Ectodermal cell (in vitro differentiated cells): ENCODE measurements around the gene RHOB.

Experiments used
- H3K27ac ChIP-seq: 2 replicates; pipeline ENCODE4 v1.7.0; 2013; ENCODE audit warnings: mild to moderate bottlenecking, low read depth, low read length; ENCODE audit not compliant: insufficient read depth, poor library complexity, severe bottlenecking
- H3K27me3 ChIP-seq: 2 replicates; pipeline ENCODE4 v1.7.0; 2013; ENCODE audit warnings: mild to moderate bottlenecking, low read length; ENCODE audit not compliant: insufficient read depth, control insufficient read depth, poor library complexity, severe bottlenecking
- H3K36me3 ChIP-seq: one replicate; pipeline ENCODE4 v1.7.0; 2013; ENCODE audit warnings: low read length; ENCODE audit not compliant: control insufficient read depth, insufficient read depth
- H3K4me1 ChIP-seq: one replicate; pipeline ENCODE4 v1.7.0; 2013; ENCODE audit warnings: low read length; ENCODE audit not compliant: control insufficient read depth, insufficient read depth
- H3K4me3 ChIP-seq: 2 replicates; pipeline ENCODE4 v1.7.0; 2013; ENCODE audit warnings: low read depth, low read length, control low read depth; ENCODE audit not compliant: insufficient read depth
- H3K9me3 ChIP-seq: 2 replicates; pipeline ENCODE4 v1.7.0; 2013; ENCODE audit warnings: mild to moderate bottlenecking, low read length, moderate library complexity; ENCODE audit not compliant: control insufficient read depth
- WGBS, 2 experiments: methylation state at CpG; one replicate each; pipeline ENCODE4 v1.1.7; 2013; ENCODE audit warnings: missing lambda C conversion rate in 2 of 2; 5-methylcytosine and 5-hydroxymethylcytosine counted together

RHOB gene

GRCh38 chr2:20421988-20422370 lies 24.9 kb upstream of the RHOB start:
- H3K4me1 ChIP-seq = peaks cover 8% of the 10 kb centered on the region
- H3K27ac ChIP-seq = no peak overlapping the region
- no peaks in the 10 kb centered on the region for H3K9me3 ChIP-seq
- 94 to 95% methylated on average over 7 of the region's 7 CpGs for WGBS, 2 experiments
- H3K36me3 ChIP-seq = no peaks in the 10 kb centered on the region
- no peaks in the 10 kb centered on the region for H3K27me3 ChIP-seq
- H3K4me3 ChIP-seq = no peak overlapping the region

- H3K9me3 ChIP-seq = no peaks in the 10 kb centered on the region
- peaks cover 8% of the 10 kb centered on the region for H3K4me1 ChIP-seq
- no peaks in the 10 kb centered on the region for H3K36me3 ChIP-seq
- no peak overlapping the region for H3K27ac ChIP-seq
- WGBS, 2 experiments = 79 to 82% methylated on average over 11 of the region's 11 CpGs
- no peaks in the 10 kb centered on the region for H3K27me3 ChIP-seq
- H3K4me3 ChIP-seq = no peak overlapping the region
Measured at GRCh38 chr2:20422402-20423271, 24.2 kb upstream of the RHOB start.

- Histone ChIP-seq H3K27ac (no peak overlapping the region), H3K9me3 (no peaks in the 10 kb centered on the region), H3K27me3 (no peaks in the 10 kb centered on the region), H3K4me1 (peaks cover 8% of the 10 kb centered on the region), H3K36me3 (no peaks in the 10 kb centered on the region), H3K4me3 (no peak overlapping the region)
- 93 to 94% methylated on average over 6 of the region's 6 CpGs for WGBS, 2 experiments
Measured at GRCh38 chr2:20423359-20423758, 23.5 kb upstream of the RHOB start.

GRCh38 chr2:20423847-20424246 lies 23.0 kb upstream of the RHOB start:
- WGBS, 2 experiments = 85 to 99% methylated on average over 2 of the region's 2 CpGs
- H3K4me1 ChIP-seq = peaks cover 4% of the 10 kb centered on the region
- H3K4me3 ChIP-seq = no peak overlapping the region
- no peak overlapping the region for H3K27ac ChIP-seq
- no peaks in the 10 kb centered on the region for H3K9me3 ChIP-seq
- H3K36me3 ChIP-seq = no peaks in the 10 kb centered on the region
- H3K27me3 ChIP-seq = no peaks in the 10 kb centered on the region

- Histone ChIP-seq H3K27ac (no peak overlapping the region), H3K4me3 (no peak overlapping the region), H3K27me3 (no peaks in the 10 kb centered on the region), H3K9me3 (no peaks in the 10 kb centered on the region), H3K36me3 (no peaks in the 10 kb centered on the region), H3K4me1 (no peaks in the 10 kb centered on the region)
- 90% methylated on average over 15 of the region's 15 CpGs for WGBS, 2 experiments
Measured at GRCh38 chr2:20424300-20425290, 22.3 kb upstream of the RHOB start.

- WGBS, 2 experiments = 89 to 94% methylated on average over 6 of the region's 6 CpGs
- Histone ChIP-seq H3K27ac (no peak overlapping the region), H3K27me3 (no peaks in the 10 kb centered on the region), H3K4me1 (no peaks in the 10 kb centered on the region), H3K4me3 (no peak overlapping the region), H3K36me3 (no peaks in the 10 kb centered on the region), H3K9me3 (no peaks in the 10 kb centered on the region)
Measured at GRCh38 chr2:20425371-20425881, 21.4 kb upstream of the RHOB start.

- H3K4me3 ChIP-seq = no peak overlapping the region
- no peaks in the 10 kb centered on the region for H3K4me1 ChIP-seq
- no peaks in the 10 kb centered on the region for H3K36me3 ChIP-seq
- H3K9me3 ChIP-seq = no peaks in the 10 kb centered on the region
- H3K27me3 ChIP-seq = no peaks in the 10 kb centered on the region
- 88 to 91% methylated on average over 2 of the region's 2 CpGs for WGBS, 2 experiments
- H3K27ac ChIP-seq = no peak overlapping the region
Measured at GRCh38 chr2:20425884-20426283, 21.0 kb upstream of the RHOB start.

GRCh38 chr2:20427931-20428526 lies 18.8 kb upstream of the RHOB start:
- WGBS, 2 experiments = 89 to 90% methylated on average over 10 of the region's 10 CpGs
- H3K9me3 ChIP-seq = no peaks in the 10 kb centered on the region

GRCh38 chr2:20428717-20429490 lies 18.0 kb upstream of the RHOB start:
- H3K9me3 ChIP-seq = no peaks in the 10 kb centered on the region
- H3K27me3 ChIP-seq = no peaks in the 10 kb centered on the region
- H3K27ac ChIP-seq = no peak overlapping the region
- H3K4me3 ChIP-seq = no peak overlapping the region
- H3K36me3 ChIP-seq = no peaks in the 10 kb centered on the region
- H3K4me1 ChIP-seq = no peaks in the 10 kb centered on the region
- WGBS, 2 experiments = 88 to 92% methylated on average over 11 of the region's 11 CpGs

More at GRCh38 chr2:20427931-20428526, 18.8 kb upstream of the RHOB start:
- no peaks in the 10 kb centered on the region for H3K4me1 ChIP-seq
- no peaks in the 10 kb centered on the region for H3K36me3 ChIP-seq
- H3K27me3 ChIP-seq = no peaks in the 10 kb centered on the region
- no peak overlapping the region for H3K27ac ChIP-seq
- no peak overlapping the region for H3K4me3 ChIP-seq
